ENCODE measurements around the gene IL20RB.

IL20RB gene, protein sequence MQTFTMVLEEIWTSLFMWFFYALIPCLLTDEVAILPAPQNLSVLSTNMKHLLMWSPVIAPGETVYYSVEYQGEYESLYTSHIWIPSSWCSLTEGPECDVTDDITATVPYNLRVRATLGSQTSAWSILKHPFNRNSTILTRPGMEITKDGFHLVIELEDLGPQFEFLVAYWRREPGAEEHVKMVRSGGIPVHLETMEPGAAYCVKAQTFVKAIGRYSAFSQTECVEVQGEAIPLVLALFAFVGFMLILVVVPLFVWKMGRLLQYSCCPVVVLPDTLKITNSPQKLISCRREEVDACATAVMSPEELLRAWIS

DNA sequence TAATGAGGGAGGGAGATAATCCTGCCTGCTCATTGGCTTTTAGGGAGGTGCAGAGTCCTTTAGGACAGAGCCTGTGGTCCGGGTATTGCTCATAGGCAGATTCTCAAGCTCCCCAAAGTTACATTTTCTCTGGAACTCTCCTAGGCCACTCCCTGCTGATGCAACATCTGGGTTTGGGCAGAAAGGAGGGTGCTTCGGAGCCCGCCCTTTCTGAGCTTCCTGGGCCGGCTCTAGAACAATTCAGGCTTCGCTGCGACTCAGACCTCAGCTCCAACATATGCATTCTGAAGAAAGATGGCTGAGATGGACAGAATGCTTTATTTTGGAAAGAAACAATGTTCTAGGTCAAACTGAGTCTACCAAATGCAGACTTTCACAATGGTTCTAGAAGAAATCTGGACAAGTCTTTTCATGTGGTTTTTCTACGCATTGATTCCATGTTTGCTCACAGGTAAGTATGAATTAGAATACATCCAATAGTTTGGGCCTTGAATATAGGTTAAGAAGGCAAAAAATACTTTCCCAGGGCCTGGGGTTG, at the start of gene IL20RB:
Gene IL20RB (plus strand): TSS at position 233 of the 538 bp plus-strand sequence. CDS start 131 bp downstream, at position 364.
- ChIA-PET CTCF (no interaction called here), POLR2A (no interaction called here)
- DNase-seq (ENCODE audit: extremely low spot score) = no peak
- TF ChIP-seq TARDBP (IDR thresholded peaks at IDR 0.05) = no peak
- TF ChIP-seq FOXM1 (IDR thresholded peaks at IDR 0.05; ENCODE audit: borderline replicate concordance) = no peak
- TF ChIP-seq SP1 (IDR thresholded peaks at IDR 0.05) = no peak

GRCh38 chr3:136908297-136908696, 49.5 kb upstream of the IL20RB start:
- DNase-seq (ENCODE audit: extremely low spot score) = no peak
- TF ChIP-seq LEF1 (IDR thresholded peaks at IDR 0.05; ENCODE audit: borderline replicate concordance) (no peak), HDGF (IDR thresholded peaks at IDR 0.05; ENCODE audit: borderline replicate concordance) (no peak), SP1 (IDR thresholded peaks at IDR 0.05) (no peak), L3MBTL2 (conservative IDR thresholded peaks at IDR 0.05) (no peak), SUZ12 (IDR thresholded peaks at IDR 0.05) (no peak), TARDBP (IDR thresholded peaks at IDR 0.05) (no peak), ELF4 (IDR thresholded peaks at IDR 0.05) (no peak), CTBP1 (IDR thresholded peaks at IDR 0.05; ENCODE audit: borderline replicate concordance) (no peak), FOXM1 (IDR thresholded peaks at IDR 0.05; ENCODE audit: borderline replicate concordance) (no peak), PKNOX1 (IDR thresholded peaks at IDR 0.05) (no peak), BHLHE40 (IDR thresholded peaks at IDR 0.05; ENCODE audit: borderline replicate concordance) (no peak), ZNF384 (IDR thresholded peaks at IDR 0.05) (no peak), FOXK2 (IDR thresholded peaks at IDR 0.05) (no peak)

DNA sequence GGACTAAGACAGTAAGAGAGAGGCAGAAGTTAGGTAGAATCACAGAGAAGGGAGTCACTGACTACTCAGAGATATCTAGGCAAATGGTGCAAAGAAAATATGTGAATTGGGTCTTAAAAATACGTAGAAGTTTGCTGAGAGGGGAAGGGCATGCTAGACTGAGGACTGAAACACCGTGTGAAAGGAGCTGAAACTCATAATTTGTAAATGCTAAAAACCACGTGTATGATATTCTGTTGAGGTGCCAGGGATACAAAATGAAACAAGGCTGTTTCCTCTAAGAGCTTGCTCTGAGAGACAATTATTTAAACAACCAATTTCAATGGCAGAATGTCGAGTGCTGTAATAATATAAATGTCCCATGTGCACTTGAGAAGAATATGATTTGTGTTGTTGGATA, 48.6 kb upstream of the IL20RB start:
- no peak for TF ChIP-seq FOXA1 (IDR thresholded peaks at IDR 0.05)
- no peak for TF ChIP-seq SUZ12 (IDR thresholded peaks at IDR 0.05)
- CTCF ChIA-PET = no interaction called here
- DNase-seq (ENCODE audit: extremely low spot score) = no peak
- POLR2A ChIA-PET = interaction anchor here (2.0 kb wide), 1 partner anchor 47 kb away, joined by 6 read pairs; the partner anchor contains the start of gene NCK1

More at GRCh38 chr3:136908297-136908696, 49.5 kb upstream of the IL20RB start:
- POLR2A ChIA-PET = no interaction called here
- CTCF ChIA-PET = no interaction called here

DNA sequence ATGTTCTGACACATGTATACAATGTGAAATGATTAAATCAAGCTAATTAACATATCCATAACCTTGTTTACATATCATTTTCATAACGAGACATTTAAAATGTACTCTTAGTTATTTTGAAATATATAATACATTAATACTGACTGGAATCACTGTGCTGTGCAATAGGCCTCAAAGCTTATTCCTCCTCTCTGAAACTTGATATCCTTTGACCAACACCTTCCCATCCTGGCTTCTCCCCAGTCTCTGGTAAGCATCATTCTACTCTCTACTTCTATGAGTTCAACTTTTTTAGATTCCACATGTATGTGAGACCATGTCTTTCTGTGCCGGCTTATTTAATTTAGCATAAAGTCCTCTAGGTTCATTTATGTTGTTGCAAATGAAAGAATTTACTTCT, 47.1 kb upstream of the IL20RB start:
- no peak for DNase-seq (ENCODE audit: extremely low spot score)
- CTCF ChIA-PET = no interaction called here
- TF ChIP-seq CTBP1 (IDR thresholded peaks at IDR 0.05; ENCODE audit: borderline replicate concordance) (no peak), ELF4 (IDR thresholded peaks at IDR 0.05) (no peak), ARNT (IDR thresholded peaks at IDR 0.05) (no peak), FOXK2 (IDR thresholded peaks at IDR 0.05) (no peak), PKNOX1 (IDR thresholded peaks at IDR 0.05) (no peak), NFRKB (IDR thresholded peaks at IDR 0.05) (no peak)
- POLR2A ChIA-PET = interaction anchor here (1.0 to 2.0 kb wide), 2 partner anchors 49 to 158 kb away, joined by 3 to 6 read pairs; partner anchors contain the start of gene NCK1

- CTCF ChIA-PET = interaction anchor here (0.5 to 0.6 kb wide), 2 partner anchors 79 to 779 kb away, joined by 3 read pairs; no protein-coding TSS in a partner anchor
- POLR2A ChIA-PET = no interaction called here
- DNase-seq (ENCODE audit: extremely low spot score) = no peak
Measured at GRCh38 chr3:136913168-136913567, 44.6 kb upstream of the IL20RB start.

GRCh38 chr3:136914739-136915138, 43.0 kb upstream of the IL20RB start:
- CTCF ChIA-PET = no interaction called here

More at GRCh38 chr3:136913168-136913567, 44.6 kb upstream of the IL20RB start:
- no peak for TF ChIP-seq BHLHE40 (IDR thresholded peaks at IDR 0.05; ENCODE audit: borderline replicate concordance)
- TF ChIP-seq L3MBTL2 (conservative IDR thresholded peaks at IDR 0.05) = no peak
- no peak for TF ChIP-seq ARNT (IDR thresholded peaks at IDR 0.05)
- TF ChIP-seq HDGF (IDR thresholded peaks at IDR 0.05; ENCODE audit: borderline replicate concordance) = no peak
- no peak for TF ChIP-seq FOXA1 (IDR thresholded peaks at IDR 0.05)
- TF ChIP-seq FOXM1 (IDR thresholded peaks at IDR 0.05; ENCODE audit: borderline replicate concordance) = no peak
- no peak for TF ChIP-seq SP1 (IDR thresholded peaks at IDR 0.05)
- TF ChIP-seq TARDBP (IDR thresholded peaks at IDR 0.05) = no peak
- no peak for TF ChIP-seq ELF4 (IDR thresholded peaks at IDR 0.05)
- TF ChIP-seq ZNF384 (IDR thresholded peaks at IDR 0.05) = no peak
- TF ChIP-seq FOXK2 (IDR thresholded peaks at IDR 0.05) = no peak
- no peak for TF ChIP-seq PKNOX1 (IDR thresholded peaks at IDR 0.05)
- TF ChIP-seq LEF1 (IDR thresholded peaks at IDR 0.05; ENCODE audit: borderline replicate concordance) = no peak
- TF ChIP-seq CTBP1 (IDR thresholded peaks at IDR 0.05; ENCODE audit: borderline replicate concordance) = no peak

GRCh38 chr3:136916223-136916622, 41.6 kb upstream of the IL20RB start:
- no peak for TF ChIP-seq CTBP1 (IDR thresholded peaks at IDR 0.05; ENCODE audit: borderline replicate concordance)
- CTCF ChIA-PET = no interaction called here
- no peak for DNase-seq (ENCODE audit: extremely low spot score)
- POLR2A ChIA-PET = no interaction called here

More at GRCh38 chr3:136914739-136915138, 43.0 kb upstream of the IL20RB start:
- TF ChIP-seq L3MBTL2 (conservative IDR thresholded peaks at IDR 0.05) (no peak), ELF4 (IDR thresholded peaks at IDR 0.05) (no peak), CTBP1 (IDR thresholded peaks at IDR 0.05; ENCODE audit: borderline replicate concordance) (no peak), FOXM1 (IDR thresholded peaks at IDR 0.05; ENCODE audit: borderline replicate concordance) (no peak)
- POLR2A ChIA-PET = no interaction called here
- no peak for DNase-seq (ENCODE audit: extremely low spot score)
